Lower lobe of right lung (tissue), 2 donors: Measurements from ENCODE around the gene HIGD1A. TPM values are rescaled to one million over a fixed set of nuclear protein-coding genes. Genes with fewer than 3 reads are reported as not detected.

ENCODE experiments used
- ATAC-seq, 2 donors: fragments of 200-7000 bp; cut with Tn5 transposase; one replicate each; pipeline ENCODE4 v1.9.1; 2020 to 2022; ENCODE audit warnings: mild to moderate bottlenecking in 2 of 2, moderate library complexity in 2 of 2
- DNase-seq: peaks from one replicate; pipeline ENCODE4 v3.0.0-alpha.2; 2020
- H3K27ac ChIP-seq: fragments of 200-600 bp; one replicate; pipeline ENCODE4 v1.8.0; 2022
- H3K27me3 ChIP-seq: fragments of 200-600 bp; one replicate; pipeline ENCODE4 v1.8.0; 2022; ENCODE audit warnings: low read depth
- H3K36me3 ChIP-seq: fragments of 200-600 bp; one replicate; pipeline ENCODE4 v1.8.0; 2022; ENCODE audit warnings: mild to moderate bottlenecking
- H3K4me1 ChIP-seq: fragments of 200-600 bp; one replicate; pipeline ENCODE4 v1.8.0; 2022
- H3K4me3 ChIP-seq: fragments of 200-600 bp; one replicate; pipeline ENCODE4 v1.8.0; 2022; ENCODE audit warnings: mild to moderate bottlenecking
- H3K9me3 ChIP-seq: fragments of 200-600 bp; one replicate; pipeline ENCODE4 v1.8.0; 2022
- intact Hi-C: fragments of 100-400 bp; cut with DNase I; formaldehyde crosslinking; loops from one replicate; pipeline ENCODE4 v1.11.0; 2022
- total RNA-seq: library from RNA; stranded (reverse); fragmentation: NEBNext Ultra II Directional; extraction: Animal tissue kit (Norgen Biotek cat#: 25700); gene quantifications from one replicate; pipeline ENCODE4 v1.2.1, GENCODE V29; 2021
- TF ChIP-seq, protein P1 (sequence below): fragments of 200-600 bp; IDR thresholded peaks from one replicate; pipeline ENCODE4 v1.8.0; 2022; ENCODE audit warnings: antibody characterized with exemption, mild to moderate bottlenecking
- donor health status: DM: no; HTN: yes; CAD: no; lungs with severe emphysema.

HIGD1A gene
- total RNA-seq, 1 donor from 2014 or later, result 83.8 TPM

DNA sequence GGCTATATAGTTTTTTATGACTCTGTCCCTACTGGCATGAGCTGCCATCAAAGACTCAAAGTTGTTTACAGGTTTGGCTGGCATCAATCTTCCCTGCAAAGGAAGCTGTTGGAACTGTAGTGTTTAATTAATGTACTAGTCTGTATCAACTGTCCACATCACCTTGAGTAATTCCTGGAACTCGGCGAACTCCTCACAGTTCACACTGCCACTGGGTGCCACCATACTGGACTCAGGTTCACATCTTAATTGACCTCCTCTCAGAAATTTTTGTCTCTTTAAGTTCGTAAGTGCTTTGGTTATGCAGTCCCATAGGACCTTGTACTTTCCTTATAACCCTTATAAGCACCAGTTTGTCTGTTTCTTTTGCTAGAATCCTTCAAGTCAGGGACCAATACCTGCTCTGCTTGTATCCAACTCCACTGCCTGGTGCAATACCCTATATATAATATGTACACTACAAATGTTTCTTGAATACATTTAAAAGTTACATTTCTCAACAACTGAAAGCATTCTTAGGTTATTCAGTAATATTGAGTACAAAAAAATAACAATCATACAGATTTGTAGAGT is 3.2 kb downstream of the HIGD1A start:
- peaks cover 47% of the 10 kb centered on the region for H3K4me1 ChIP-seq
- no peak for ATAC-seq
- no peaks in the 10 kb centered on the region for H3K27me3 ChIP-seq
- no peaks in the 10 kb centered on the region for H3K36me3 ChIP-seq
- H3K27ac ChIP-seq, result no peak overlapping the region
- H3K4me3 ChIP-seq, result no peak overlapping the region
- intact Hi-C loops, result no loop called here
- no peaks in the 10 kb centered on the region for H3K9me3 ChIP-seq
- TF ChIP-seq, protein P1, sequence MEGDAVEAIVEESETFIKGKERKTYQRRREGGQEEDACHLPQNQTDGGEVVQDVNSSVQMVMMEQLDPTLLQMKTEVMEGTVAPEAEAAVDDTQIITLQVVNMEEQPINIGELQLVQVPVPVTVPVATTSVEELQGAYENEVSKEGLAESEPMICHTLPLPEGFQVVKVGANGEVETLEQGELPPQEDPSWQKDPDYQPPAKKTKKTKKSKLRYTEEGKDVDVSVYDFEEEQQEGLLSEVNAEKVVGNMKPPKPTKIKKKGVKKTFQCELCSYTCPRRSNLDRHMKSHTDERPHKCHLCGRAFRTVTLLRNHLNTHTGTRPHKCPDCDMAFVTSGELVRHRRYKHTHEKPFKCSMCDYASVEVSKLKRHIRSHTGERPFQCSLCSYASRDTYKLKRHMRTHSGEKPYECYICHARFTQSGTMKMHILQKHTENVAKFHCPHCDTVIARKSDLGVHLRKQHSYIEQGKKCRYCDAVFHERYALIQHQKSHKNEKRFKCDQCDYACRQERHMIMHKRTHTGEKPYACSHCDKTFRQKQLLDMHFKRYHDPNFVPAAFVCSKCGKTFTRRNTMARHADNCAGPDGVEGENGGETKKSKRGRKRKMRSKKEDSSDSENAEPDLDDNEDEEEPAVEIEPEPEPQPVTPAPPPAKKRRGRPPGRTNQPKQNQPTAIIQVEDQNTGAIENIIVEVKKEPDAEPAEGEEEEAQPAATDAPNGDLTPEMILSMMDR, result no peak
- DNase-seq, result no peak

DNA sequence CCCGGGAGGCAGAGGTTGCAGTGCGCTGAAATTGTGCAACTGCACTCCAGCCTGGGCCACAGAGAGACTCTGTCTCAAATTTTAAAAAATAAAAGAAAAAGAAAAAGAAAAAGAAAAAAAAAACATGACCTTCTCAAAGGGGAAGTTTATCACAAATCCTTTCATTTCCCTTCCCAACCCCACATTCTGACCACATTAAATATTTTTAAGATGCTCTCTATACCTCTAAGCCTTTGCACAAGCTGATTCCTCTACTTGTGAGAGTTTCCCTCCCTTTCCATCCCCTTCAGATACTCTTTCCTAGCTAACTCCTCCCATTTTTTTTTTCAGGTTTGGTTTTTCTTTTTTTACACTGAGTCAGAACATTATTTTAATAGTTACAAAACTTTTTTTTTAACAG is 4.0 kb downstream of the HIGD1A start:
- TF ChIP-seq, protein P1, result no peak
- Histone ChIP-seq H3K36me3 (no peaks in the 10 kb centered on the region), H3K27ac (no peak overlapping the region), H3K4me3 (no peak overlapping the region), H3K9me3 (no peaks in the 10 kb centered on the region), H3K27me3 (no peaks in the 10 kb centered on the region), H3K4me1 (peaks cover 46% of the 10 kb centered on the region)
- ATAC-seq (no peak), DNase-seq (no peak)
- intact Hi-C loops, result no loop called here

DNA sequence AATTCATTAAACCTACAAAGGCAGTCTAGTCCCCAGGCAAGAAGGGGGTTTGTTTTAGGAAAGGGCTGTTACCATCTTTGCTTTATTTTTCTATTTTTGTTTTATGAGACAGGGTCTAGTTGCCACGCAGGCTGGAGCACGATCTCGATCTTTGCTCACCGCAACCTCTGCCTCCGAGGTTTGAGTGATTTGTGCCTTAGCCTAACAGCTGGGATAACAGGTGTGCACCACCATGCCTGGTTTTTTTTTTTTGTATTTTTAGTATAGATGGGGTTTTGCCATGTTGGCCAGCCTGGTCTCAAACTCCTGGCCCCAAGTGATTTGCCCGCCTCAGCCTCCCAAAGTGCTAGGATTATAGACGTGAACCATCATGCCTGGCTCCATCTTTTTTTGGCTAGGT is 4.9 kb downstream of the HIGD1A start:
- TF ChIP-seq, protein P1, result no peak
- no peak for DNase-seq
- Histone ChIP-seq H3K27me3 (no peaks in the 10 kb centered on the region), H3K27ac (no peak overlapping the region), H3K36me3 (no peaks in the 10 kb centered on the region), H3K4me1 (peaks cover 39% of the 10 kb centered on the region), H3K4me3 (no peak overlapping the region), H3K9me3 (no peaks in the 10 kb centered on the region)
- intact Hi-C loops, result no loop called here
- ATAC-seq, result no peak

DNA sequence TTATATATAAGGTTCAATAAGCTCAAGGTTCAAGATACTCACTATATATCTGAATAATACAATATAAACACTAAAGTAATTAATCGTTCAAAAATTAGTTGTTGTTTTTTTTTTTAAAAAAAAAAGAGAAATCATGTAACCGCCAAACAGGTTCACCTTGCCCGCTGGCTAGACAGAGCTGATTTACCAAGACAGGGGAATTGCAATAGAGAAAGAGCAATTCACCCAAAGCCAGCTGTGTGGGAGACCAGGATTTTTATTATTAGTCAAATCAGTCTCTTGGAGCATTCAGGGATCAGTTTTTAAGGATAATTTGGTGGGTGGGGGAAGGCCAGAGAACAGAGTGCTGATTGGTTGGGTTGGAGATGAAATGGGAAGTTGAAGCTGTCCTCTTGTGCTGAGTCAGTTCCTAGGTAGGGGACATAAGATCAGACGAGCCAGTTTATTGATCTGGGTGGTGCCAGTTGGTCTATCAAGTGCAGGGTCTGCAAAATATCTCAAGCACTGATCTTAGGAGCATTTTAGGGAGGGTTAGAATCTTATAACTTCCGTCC is 7.9 kb downstream of the HIGD1A start:
- intact Hi-C loops, result no loop called here
- Histone ChIP-seq H3K9me3 (no peaks in the 10 kb centered on the region), H3K4me3 (no peak overlapping the region), H3K36me3 (peaks cover 20% of the 10 kb centered on the region), H3K4me1 (peaks cover 18% of the 10 kb centered on the region), H3K27me3 (no peaks in the 10 kb centered on the region), H3K27ac (no peak overlapping the region)
- ATAC-seq, result no peak
- no peak for DNase-seq
- TF ChIP-seq, protein P1, result no peak

DNA sequence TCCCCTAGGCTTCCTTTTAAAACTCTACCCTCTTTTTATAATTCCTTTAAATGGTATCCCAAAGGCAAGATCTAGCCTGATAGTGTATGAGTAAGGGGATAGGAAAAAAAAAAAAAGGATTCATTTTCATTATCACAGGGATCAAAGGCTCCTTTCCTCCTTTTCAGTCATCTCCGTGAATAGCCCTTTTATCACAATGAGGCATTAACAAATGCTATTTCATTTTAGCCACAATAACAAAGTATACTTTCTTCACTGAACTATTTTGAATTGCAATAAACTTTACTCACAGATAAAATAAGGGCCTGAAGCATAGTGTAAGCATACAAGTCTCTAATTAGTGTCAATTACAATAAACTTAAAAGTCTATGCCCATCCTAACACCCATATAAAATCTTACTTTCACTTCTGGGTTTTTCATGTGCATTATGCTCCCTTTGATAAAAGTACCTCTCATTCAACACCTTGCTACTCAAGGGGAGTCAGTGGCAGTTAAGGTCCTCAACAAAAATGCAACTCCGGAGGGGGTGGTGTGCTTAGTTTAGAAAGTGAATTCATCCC is 8.6 kb downstream of the HIGD1A start:
- Histone ChIP-seq H3K27me3 (no peaks in the 10 kb centered on the region), H3K9me3 (no peaks in the 10 kb centered on the region), H3K36me3 (peaks cover 20% of the 10 kb centered on the region), H3K4me3 (no peak overlapping the region), H3K27ac (no peak overlapping the region), H3K4me1 (peaks cover 11% of the 10 kb centered on the region)
- intact Hi-C loops, result no loop called here
- TF ChIP-seq, protein P1, result no peak
- no peak for ATAC-seq
- no peak for DNase-seq
